ENCODE results near the gene C12orf76.

GRCh38 chr12:109996483-109996853 lies 51.9 kb downstream of the C12orf76 start:
- TF ChIP-seq CHD1 (IDR thresholded peaks at IDR 0.05; ENCODE audit: low read depth, low read length) (no peak), EZH2 (IDR thresholded peaks at IDR 0.05; ENCODE audit: borderline replicate concordance, control insufficient read depth, low read depth, low read length) (no peak), TCF7 (IDR thresholded peaks at IDR 0.05; ENCODE audit: borderline replicate concordance) (no peak), TCF12 (IDR thresholded peaks at IDR 0.05; ENCODE audit: low read depth, low read length) (no peak), BHLHE40 (IDR thresholded peaks at IDR 0.05; ENCODE audit: borderline replicate concordance in 1 of 2, low read depth in 2 of 2, low read length in 1 of 2) (no peak), MAX (IDR thresholded peaks at IDR 0.05; ENCODE audit: low read depth, low read length) (no peak), MYC (IDR thresholded peaks at IDR 0.05; ENCODE audit: insufficient read depth, insufficient read length, insufficient replicate concordance, low read length, severe bottlenecking) (no peak), BACH1 (IDR thresholded peaks at IDR 0.05; ENCODE audit: borderline replicate concordance) (no peak), BCLAF1 (IDR thresholded peaks at IDR 0.05) (no peak), POLR2AphosphoS5 (IDR thresholded peaks at IDR 0.05; ENCODE audit: low read length) (no peak; the same call in 1 of the 2 replicates), CTCF (IDR thresholded peaks at IDR 0.05 in 2 of 3, conservative IDR thresholded peaks at IDR 0.05 in 1 of 3; ENCODE audit: control insufficient read depth in 2 of 3, extremely low read depth in 1 of 3, insufficient read depth in 1 of 3, low read depth in 3 of 3, low read length in 3 of 3) (no peak), STAT3 (IDR thresholded peaks at IDR 0.05; ENCODE audit: low read depth, low read length) (no peak), ZNF274 (IDR thresholded peaks at IDR 0.05; ENCODE audit: insufficient read depth, insufficient read length) (no peak)

All from GM12878 (cell line).